ENCODE measurements around the gene ZFAND2B.
A peak's percentile ranks its signal among the peaks of the same experiment; 100 is the strongest.

Gene ZFAND2B, protein sequence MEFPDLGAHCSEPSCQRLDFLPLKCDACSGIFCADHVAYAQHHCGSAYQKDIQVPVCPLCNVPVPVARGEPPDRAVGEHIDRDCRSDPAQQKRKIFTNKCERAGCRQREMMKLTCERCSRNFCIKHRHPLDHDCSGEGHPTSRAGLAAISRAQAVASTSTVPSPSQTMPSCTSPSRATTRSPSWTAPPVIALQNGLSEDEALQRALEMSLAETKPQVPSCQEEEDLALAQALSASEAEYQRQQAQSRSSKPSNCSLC

DNA sequence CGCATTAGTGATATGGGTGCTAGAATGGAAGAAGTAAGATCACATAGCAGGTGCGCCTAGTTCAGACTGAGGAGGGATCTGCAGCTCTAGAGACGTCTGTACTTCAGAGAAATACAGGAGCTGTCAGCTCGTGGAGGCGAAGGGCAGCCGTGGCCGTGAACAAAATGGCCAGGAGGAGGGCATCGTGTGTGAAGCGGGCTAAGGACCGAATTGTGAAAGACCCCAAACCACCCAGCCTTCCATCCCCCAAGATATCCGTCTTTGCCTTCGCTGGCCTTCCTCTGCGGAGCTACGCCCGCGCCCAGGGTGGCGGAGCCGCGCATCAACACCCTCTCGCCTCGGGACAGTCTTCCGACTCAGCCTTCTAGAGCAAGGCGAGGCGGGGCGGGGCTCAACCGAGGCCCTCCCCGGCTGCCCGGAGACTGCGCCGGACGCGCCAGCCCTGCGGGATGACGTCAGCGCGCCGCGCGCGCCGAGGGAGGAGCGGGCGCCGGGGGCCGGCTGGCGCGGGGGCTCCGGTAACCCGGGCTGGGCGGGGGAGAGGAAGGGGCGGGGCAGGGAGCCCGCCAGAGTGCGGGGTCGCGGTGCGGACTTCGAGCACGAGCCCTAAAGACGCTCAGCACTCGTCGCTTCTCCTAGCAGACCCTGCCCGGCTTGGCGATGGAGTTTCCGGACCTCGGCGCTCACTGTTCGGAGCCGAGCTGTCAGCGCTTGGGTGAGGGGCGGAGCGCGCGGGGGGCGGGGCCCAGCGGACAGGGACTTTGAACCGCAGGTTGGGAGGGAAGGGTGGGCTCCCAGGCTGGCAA lies at the start of gene ZFAND2B:
Gene ZFAND2B, plus strand, starts transcription at position 455 of the 806 bp plus-strand sequence. Its CDS starts 206 bp downstream, at position 661.
- DNase-seq (ENCODE audit: low read depth), result peak; percentile 78
- H3K4me3 ChIP-seq (ENCODE audit: low read depth, low read length), result peak within 1 kb of the TSS; percentile 69
- TF ChIP-seq, protein P1, sequence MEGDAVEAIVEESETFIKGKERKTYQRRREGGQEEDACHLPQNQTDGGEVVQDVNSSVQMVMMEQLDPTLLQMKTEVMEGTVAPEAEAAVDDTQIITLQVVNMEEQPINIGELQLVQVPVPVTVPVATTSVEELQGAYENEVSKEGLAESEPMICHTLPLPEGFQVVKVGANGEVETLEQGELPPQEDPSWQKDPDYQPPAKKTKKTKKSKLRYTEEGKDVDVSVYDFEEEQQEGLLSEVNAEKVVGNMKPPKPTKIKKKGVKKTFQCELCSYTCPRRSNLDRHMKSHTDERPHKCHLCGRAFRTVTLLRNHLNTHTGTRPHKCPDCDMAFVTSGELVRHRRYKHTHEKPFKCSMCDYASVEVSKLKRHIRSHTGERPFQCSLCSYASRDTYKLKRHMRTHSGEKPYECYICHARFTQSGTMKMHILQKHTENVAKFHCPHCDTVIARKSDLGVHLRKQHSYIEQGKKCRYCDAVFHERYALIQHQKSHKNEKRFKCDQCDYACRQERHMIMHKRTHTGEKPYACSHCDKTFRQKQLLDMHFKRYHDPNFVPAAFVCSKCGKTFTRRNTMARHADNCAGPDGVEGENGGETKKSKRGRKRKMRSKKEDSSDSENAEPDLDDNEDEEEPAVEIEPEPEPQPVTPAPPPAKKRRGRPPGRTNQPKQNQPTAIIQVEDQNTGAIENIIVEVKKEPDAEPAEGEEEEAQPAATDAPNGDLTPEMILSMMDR (IDR thresholded peaks at IDR 0.05; ENCODE audit: low read depth, low read length, missing control alignments), result no peak

DNA sequence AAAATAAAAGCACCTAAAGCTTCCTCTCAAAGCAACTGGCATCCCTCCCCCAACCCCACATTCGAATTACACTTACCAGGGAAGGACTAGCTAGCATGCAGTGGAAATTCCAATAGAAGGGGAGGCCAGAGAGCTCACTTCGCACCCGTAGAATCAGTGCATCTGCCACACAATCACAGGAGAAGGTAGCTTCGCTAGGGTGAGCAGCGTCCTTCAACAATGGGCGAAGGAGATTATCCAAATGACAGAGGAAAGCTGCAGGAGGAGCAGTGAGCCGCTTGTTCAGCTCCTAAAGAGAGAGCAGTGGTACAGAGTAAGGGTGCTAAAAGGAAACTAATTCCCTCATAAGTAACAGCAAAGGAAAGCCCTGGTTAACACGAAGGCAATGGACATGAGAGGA lies 49.2 kb upstream of the ZFAND2B start:
- TF ChIP-seq, protein P1 (IDR thresholded peaks at IDR 0.05; ENCODE audit: low read depth, low read length, missing control alignments), result no peak
- DNase-seq (ENCODE audit: low read depth), result no peak
- H3K4me3 ChIP-seq (ENCODE audit: low read depth, low read length), result no peak overlapping the region

DNA sequence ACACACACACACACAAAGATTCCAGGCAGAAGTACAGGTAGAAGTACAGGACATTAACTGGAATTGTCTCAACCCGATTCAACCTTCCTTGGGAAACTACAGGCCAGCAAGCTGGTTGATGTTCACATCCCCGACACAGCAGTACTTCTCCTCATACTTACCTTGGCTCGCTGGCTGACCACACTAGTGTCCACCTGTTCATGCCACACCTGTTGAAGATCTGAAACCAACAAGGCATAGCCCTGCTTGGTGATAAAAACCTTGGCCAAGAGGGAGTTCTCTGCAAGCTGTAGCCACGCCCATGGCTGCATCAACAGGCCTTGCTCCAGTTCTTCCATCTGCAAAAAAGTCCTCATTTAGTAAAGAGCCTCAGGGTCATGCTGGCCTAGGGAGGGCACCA lies 48.6 kb upstream of the ZFAND2B start:
- H3K4me3 ChIP-seq (ENCODE audit: low read depth, low read length), result no peak overlapping the region
- TF ChIP-seq, protein P1 (IDR thresholded peaks at IDR 0.05; ENCODE audit: low read depth, low read length, missing control alignments), result no peak
- DNase-seq (ENCODE audit: low read depth), result no peak

DNA sequence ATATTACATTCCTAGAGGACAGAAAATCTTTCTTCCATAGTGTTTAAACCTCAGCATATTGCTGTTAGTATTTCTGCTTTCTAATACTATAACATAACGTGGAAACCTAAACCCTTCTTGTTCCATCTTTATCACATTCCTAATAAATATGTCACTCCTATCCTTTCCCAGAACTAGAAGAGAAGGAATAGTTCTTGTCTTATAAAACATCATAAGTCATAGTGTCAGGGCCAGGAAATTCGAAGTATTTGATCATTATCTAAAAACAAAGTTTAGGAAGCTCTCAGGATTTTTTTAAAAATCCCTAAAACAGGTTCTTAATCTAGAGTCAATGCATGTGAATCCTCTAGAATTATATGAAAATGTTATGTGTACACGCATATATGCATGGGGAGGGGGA lies 48.0 kb upstream of the ZFAND2B start:
- TF ChIP-seq, protein P1 (IDR thresholded peaks at IDR 0.05; ENCODE audit: low read depth, low read length, missing control alignments), result no peak
- DNase-seq (ENCODE audit: low read depth), result no peak
- H3K4me3 ChIP-seq (ENCODE audit: low read depth, low read length), result no peak overlapping the region

DNA sequence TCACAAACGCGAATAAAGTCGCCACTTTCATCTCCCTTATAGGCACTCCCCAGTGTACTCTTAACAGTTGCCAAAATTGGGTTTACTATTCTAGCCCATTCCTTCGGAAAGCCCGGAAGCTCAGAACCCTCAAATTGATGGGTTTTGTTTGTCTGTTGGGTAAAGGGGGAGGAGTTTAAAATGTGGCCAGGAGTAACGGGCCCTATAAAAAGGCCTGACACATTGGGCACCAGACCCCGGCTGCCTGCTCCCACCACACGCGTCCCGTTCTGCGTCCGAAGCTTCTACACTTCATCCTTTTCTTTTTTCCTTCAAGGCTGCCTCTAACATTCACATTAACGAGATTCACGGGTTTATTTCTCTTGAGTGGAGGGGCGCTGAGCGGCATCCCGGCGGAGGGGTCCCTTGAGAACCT lies 46.8 kb upstream of the ZFAND2B start:
- H3K4me3 ChIP-seq (ENCODE audit: low read depth, low read length), result peak overlapping the region; percentile 77
- TF ChIP-seq, protein P1 (IDR thresholded peaks at IDR 0.05; ENCODE audit: low read depth, low read length, missing control alignments), result no peak
- no peak for DNase-seq (ENCODE audit: low read depth)

DNA sequence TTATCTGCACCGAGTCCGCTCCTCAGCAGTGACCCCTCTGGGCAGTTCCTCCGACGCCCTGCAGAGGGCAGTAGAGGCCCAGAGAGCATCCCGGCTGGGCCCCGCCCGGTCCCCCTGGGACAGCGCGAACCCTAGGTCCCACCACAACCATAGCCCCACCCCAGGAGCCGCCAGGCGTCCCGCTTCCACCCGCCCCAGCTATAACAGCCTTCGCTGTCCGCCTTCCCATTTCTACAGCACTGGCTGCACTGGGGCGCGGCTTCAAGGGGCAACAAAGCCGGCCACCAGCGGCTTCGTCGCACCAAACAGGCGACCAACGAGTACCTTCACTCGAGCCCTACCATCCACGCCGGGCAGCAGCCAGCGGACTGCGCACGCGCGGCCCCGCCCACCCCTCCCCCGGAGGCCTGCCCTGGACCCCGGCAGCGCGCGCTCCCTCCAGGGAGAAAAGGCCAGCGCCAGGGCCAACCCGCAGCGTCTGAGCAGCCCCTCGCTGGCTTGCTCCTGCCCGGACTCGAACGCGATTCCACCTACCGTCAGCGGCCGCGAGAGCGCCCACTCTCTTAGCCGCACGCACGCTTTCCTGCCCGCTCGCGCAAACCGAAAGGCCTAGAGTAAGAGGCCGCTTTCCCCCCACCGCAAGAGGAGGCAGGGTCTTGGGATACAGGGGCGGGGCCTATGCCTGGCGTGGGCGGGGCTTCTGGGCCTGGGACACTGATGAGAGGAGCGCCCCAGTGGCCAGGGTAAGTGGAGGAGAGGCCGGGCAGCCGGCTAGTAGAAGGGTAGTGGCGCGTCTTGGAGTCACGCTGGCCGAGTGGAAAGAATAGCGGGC lies 46.2 kb upstream of the ZFAND2B start, which contains the start of gene NHEJ1:
Gene NHEJ1, minus strand, starts transcription at position 630 of the 832 bp plus-strand sequence. CDS start 2,453 bp downstream, outside the sequence.
- H3K4me3 ChIP-seq (ENCODE audit: low read depth, low read length), result peak within 1 kb of the TSS; percentile 77
- peak; percentile 65 for DNase-seq (ENCODE audit: low read depth)
- TF ChIP-seq, protein P1 (IDR thresholded peaks at IDR 0.05; ENCODE audit: low read depth, low read length, missing control alignments), result peak; percentile 95

Data from GM12864 (cell line).